Adipocyte (in vitro differentiated cells): Measurements from ENCODE around the gene WDR88.
"Not testable (repeated sequence)": the region's sequence is repeated elsewhere in the genome, so short reads cannot be mapped to it uniquely, and the experiment has no call there.

Source experiments
- DNase-seq: peaks from one replicate; pipeline ENCODE4 v3.0.0-alpha.2; 2015; ENCODE audit warnings: low read depth
- H3K27me3 ChIP-seq: replicated peaks from 2 replicates; pipeline ENCODE4 v1.7.0; 2013; ENCODE audit warnings: mild to moderate bottlenecking, low read length, moderate library complexity; ENCODE audit not compliant: control insufficient read depth, insufficient read depth
- H3K36me3 ChIP-seq: 2 replicates; pipeline ENCODE4 v1.7.0; 2013; ENCODE audit warnings: low read length, mild to moderate bottlenecking, moderate library complexity; ENCODE audit not compliant: control insufficient read depth, insufficient read depth, severe bottlenecking
- H3K4me1 ChIP-seq: 2 replicates; pipeline ENCODE4 v1.7.0; 2013; ENCODE audit warnings: mild to moderate bottlenecking, low read length, moderate library complexity; ENCODE audit not compliant: control insufficient read depth, insufficient read depth
- H3K4me3 ChIP-seq: 2 replicates; pipeline ENCODE4 v1.7.0; 2013; ENCODE audit warnings: mild to moderate bottlenecking, low read length, moderate library complexity
- H3K9ac ChIP-seq: 2 replicates; pipeline ENCODE4 v1.7.0; 2013; ENCODE audit warnings: mild to moderate bottlenecking, low read length, moderate library complexity
- H3K9me3 ChIP-seq: 2 replicates; pipeline ENCODE4 v1.7.0; 2013; ENCODE audit warnings: mild to moderate bottlenecking, low read length, moderate library complexity; ENCODE audit not compliant: control insufficient read depth

The WDR88 gene

GRCh38 chr19:33130433-33130832 lies 1.5 kb upstream of the WDR88 start:
- DNase-seq: no peak
- Histone ChIP-seq H3K4me3 (no peak overlapping the region), H3K36me3 (peaks cover 24% of the 10 kb centered on the region), H3K4me1 (no peaks in the 10 kb centered on the region), H3K27me3 (peaks cover 4% of the 10 kb centered on the region), H3K9me3 (no peaks in the 10 kb centered on the region), H3K9ac (no peak overlapping the region)

- no peak for DNase-seq
- peaks cover 4% of the 10 kb centered on the region for H3K27me3 ChIP-seq
- H3K36me3 ChIP-seq: peaks cover 21% of the 10 kb centered on the region
- H3K4me3 ChIP-seq: no peak overlapping the region
- H3K9ac ChIP-seq: no peak overlapping the region
- no peaks in the 10 kb centered on the region for H3K9me3 ChIP-seq
- H3K4me1 ChIP-seq: no peaks in the 10 kb centered on the region
Observed at GRCh38 chr19:33132425-33132824, 511 bp downstream of the WDR88 start.

GRCh38 chr19:33133438-33134031 lies 1.6 kb downstream of the WDR88 start:
- H3K9ac ChIP-seq: no peak overlapping the region
- no peak overlapping the region for H3K4me3 ChIP-seq
- DNase-seq: no peak
- H3K4me1 ChIP-seq: no peaks in the 10 kb centered on the region
- H3K27me3 ChIP-seq: peaks cover 4% of the 10 kb centered on the region
- no peaks in the 10 kb centered on the region for H3K9me3 ChIP-seq
- peaks cover 16% of the 10 kb centered on the region for H3K36me3 ChIP-seq

GRCh38 chr19:33134571-33135041 lies 2.7 kb downstream of the WDR88 start:
- peaks cover 4% of the 10 kb centered on the region for H3K27me3 ChIP-seq
- H3K9me3 ChIP-seq: no peaks in the 10 kb centered on the region
- H3K9ac ChIP-seq: no peak overlapping the region
- H3K4me3 ChIP-seq: no peak overlapping the region
- no peaks in the 10 kb centered on the region for H3K4me1 ChIP-seq
- peaks cover 14% of the 10 kb centered on the region for H3K36me3 ChIP-seq
- no peak for DNase-seq

- peaks cover 4% of the 10 kb centered on the region for H3K27me3 ChIP-seq
- no peak overlapping the region for H3K9ac ChIP-seq
- no peaks in the 10 kb centered on the region for H3K36me3 ChIP-seq
- no peak for DNase-seq
- H3K4me3 ChIP-seq: no peak overlapping the region
- H3K9me3 ChIP-seq: no peaks in the 10 kb centered on the region
- no peaks in the 10 kb centered on the region for H3K4me1 ChIP-seq
Observed at GRCh38 chr19:33139165-33139564, 7.3 kb downstream of the WDR88 start.

- Histone ChIP-seq H3K36me3 (no peaks in the 10 kb centered on the region), H3K9me3 (no peaks in the 10 kb centered on the region), H3K4me3 (peak overlapping the region; percentile 50), H3K9ac (peak overlapping the region; percentile 51), H3K4me1 (no peaks in the 10 kb centered on the region), H3K27me3 (peaks cover 2% of the 10 kb centered on the region)
- peak; percentile 86 for DNase-seq
Observed at GRCh38 chr19:33143897-33144405, 12.0 kb downstream of the WDR88 start.

GRCh38 chr19:33146209-33146608 lies 14.3 kb downstream of the WDR88 start:
- H3K9ac ChIP-seq: no peak overlapping the region
- H3K36me3 ChIP-seq: no peaks in the 10 kb centered on the region
- peaks cover 3% of the 10 kb centered on the region for H3K27me3 ChIP-seq
- no peak for DNase-seq
- H3K9me3 ChIP-seq: no peaks in the 10 kb centered on the region
- H3K4me3 ChIP-seq: no peak overlapping the region
- no peaks in the 10 kb centered on the region for H3K4me1 ChIP-seq

- peaks cover 3% of the 10 kb centered on the region for H3K27me3 ChIP-seq
- H3K9ac ChIP-seq: no peak overlapping the region
- DNase-seq: no peak
- H3K4me3 ChIP-seq: no peak overlapping the region
- H3K4me1 ChIP-seq: no peaks in the 10 kb centered on the region
- no peaks in the 10 kb centered on the region for H3K9me3 ChIP-seq
- no peaks in the 10 kb centered on the region for H3K36me3 ChIP-seq
Observed at GRCh38 chr19:33147538-33147937, 15.6 kb downstream of the WDR88 start.

- Histone ChIP-seq H3K36me3 (no peaks in the 10 kb centered on the region), H3K27me3 (peaks cover 3% of the 10 kb centered on the region), H3K9me3 (no peaks in the 10 kb centered on the region), H3K9ac (no peak overlapping the region), H3K4me3 (no peak overlapping the region), H3K4me1 (peaks cover 2% of the 10 kb centered on the region)
- DNase-seq: no peak
Observed at GRCh38 chr19:33150852-33151518, 19.1 kb downstream of the WDR88 start.

GRCh38 chr19:33152176-33152575 lies 20.3 kb downstream of the WDR88 start:
- Histone ChIP-seq H3K27me3 (peaks cover 3% of the 10 kb centered on the region), H3K4me3 (no peak overlapping the region), H3K36me3 (no peaks in the 10 kb centered on the region), H3K9me3 (no peaks in the 10 kb centered on the region), H3K4me1 (peaks cover 10% of the 10 kb centered on the region), H3K9ac (no peak overlapping the region)
- peak; percentile 79 for DNase-seq

- not testable (repeated sequence) for DNase-seq, H3K4me3 ChIP-seq, H3K27me3 ChIP-seq, H3K9me3 ChIP-seq, H3K9ac ChIP-seq, H3K36me3 ChIP-seq
- peaks cover 10% of the 10 kb centered on the region for H3K4me1 ChIP-seq
Observed at GRCh38 chr19:33152625-33153024, 20.7 kb downstream of the WDR88 start.
